DND-41 (cell line): ENCODE measurements around the gene C2orf69.

Source experiments
- ATAC-seq: fragments of 200-7000 bp; cut with Tn5 transposase; 3 replicates; pipeline ENCODE4 v1.9.1; 2021; ENCODE audit warnings: low read depth; ENCODE audit not compliant: insufficient read depth
- DNase-seq: peaks from one replicate; pipeline ENCODE4 v3.0.0-alpha.2; 2020
- H2AFZ ChIP-seq: 2 replicates; pipeline ENCODE4 v1.6.0; 2012; ENCODE audit warnings: low read depth, low read length
- H3K27ac ChIP-seq: 2 replicates; pipeline ENCODE4 v1.5.1; 2012; ENCODE audit warnings: low read length, inconsistent platforms
- H3K27me3 ChIP-seq: fragments of 200-600 bp; sonication (generic); 2 replicates; pipeline ENCODE4 v1.6.0; 2012; ENCODE audit warnings: low read length, mild to moderate bottlenecking, inconsistent platforms; ENCODE audit not compliant: insufficient read depth, poor library complexity
- H3K36me3 ChIP-seq: 2 replicates; pipeline ENCODE4 v1.5.1; 2012; ENCODE audit warnings: low read length, inconsistent platforms; ENCODE audit not compliant: insufficient read depth
- H3K4me1 ChIP-seq: 2 replicates; pipeline ENCODE4 v1.5.1; 2012; ENCODE audit warnings: mild to moderate bottlenecking, low read length; ENCODE audit not compliant: insufficient read depth
- H3K4me2 ChIP-seq: 2 replicates; pipeline ENCODE4 v1.6.0; 2012; ENCODE audit warnings: mild to moderate bottlenecking, moderate library complexity, low read length, inconsistent platforms; ENCODE audit not compliant: insufficient read depth
- H3K4me3 ChIP-seq, 2 experiments: fragments of 200-600 bp in 1 of 2; shearing (Covaris generic) in 1 of 2; 2 replicates each; pipeline ENCODE4 v1.5.1; 2012 to 2016; ENCODE audit warnings: inconsistent platforms in 2 of 2, low read length in 2 of 2, mild to moderate bottlenecking in 2 of 2, low read depth in 1 of 2, moderate library complexity in 1 of 2
- H3K79me2 ChIP-seq: 2 replicates; pipeline ENCODE4 v1.6.0; 2012; ENCODE audit warnings: low read length, inconsistent platforms; ENCODE audit not compliant: insufficient read depth
- H3K9ac ChIP-seq: 2 replicates; pipeline ENCODE4 v1.6.0; 2012; ENCODE audit warnings: low read depth, mild to moderate bottlenecking, inconsistent platforms, low read length, moderate library complexity
- H3K9me3 ChIP-seq: 2 replicates; pipeline ENCODE4 v1.5.1; 2012; ENCODE audit warnings: low read length, moderate library complexity, mild to moderate bottlenecking, inconsistent platforms; ENCODE audit not compliant: insufficient read depth, severe bottlenecking
- H4K20me1 ChIP-seq: 2 replicates; pipeline ENCODE4 v1.6.0; 2012; ENCODE audit warnings: low read length; ENCODE audit not compliant: insufficient read depth
- EZH2 ChIP-seq: IDR thresholded peaks from 3 replicates; pipeline ENCODE4 v1.6.1; 2012; ENCODE audit warnings: borderline replicate concordance, low read depth, mild to moderate bottlenecking, moderate library complexity, low read length, inconsistent platforms; ENCODE audit not compliant: severe bottlenecking
- TF ChIP-seq, protein P1 (sequence below): IDR thresholded peaks from 2 replicates; pipeline ENCODE4 v1.5.1; 2012; ENCODE audit warnings: borderline replicate concordance, low read length, moderate library complexity, mild to moderate bottlenecking; ENCODE audit not compliant: poor library complexity, severe bottlenecking; ENCODE audit errors: extremely low read depth

Gene C2orf69

DNA sequence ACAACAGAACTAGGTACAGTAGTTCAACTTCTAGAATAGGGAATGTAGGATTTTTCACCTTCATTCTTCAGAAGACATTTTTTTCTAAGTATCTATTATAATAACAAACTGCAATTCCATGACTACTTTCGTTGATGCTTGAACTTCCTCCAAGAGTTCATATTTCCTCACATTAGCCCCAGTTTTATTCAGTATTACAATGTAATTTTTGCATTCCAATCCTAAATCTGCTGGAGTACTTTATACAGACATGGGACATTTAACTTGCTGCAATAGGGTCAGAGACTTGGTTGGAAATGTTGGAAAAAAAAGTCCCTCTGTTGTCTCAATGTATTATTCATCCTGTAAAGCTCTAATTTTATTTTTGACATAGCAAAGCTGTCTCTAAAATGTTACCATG is 40.5 kb upstream of the C2orf69 start:
- no peak overlapping the region for H3K4me2 ChIP-seq
- TF ChIP-seq, protein P1, sequence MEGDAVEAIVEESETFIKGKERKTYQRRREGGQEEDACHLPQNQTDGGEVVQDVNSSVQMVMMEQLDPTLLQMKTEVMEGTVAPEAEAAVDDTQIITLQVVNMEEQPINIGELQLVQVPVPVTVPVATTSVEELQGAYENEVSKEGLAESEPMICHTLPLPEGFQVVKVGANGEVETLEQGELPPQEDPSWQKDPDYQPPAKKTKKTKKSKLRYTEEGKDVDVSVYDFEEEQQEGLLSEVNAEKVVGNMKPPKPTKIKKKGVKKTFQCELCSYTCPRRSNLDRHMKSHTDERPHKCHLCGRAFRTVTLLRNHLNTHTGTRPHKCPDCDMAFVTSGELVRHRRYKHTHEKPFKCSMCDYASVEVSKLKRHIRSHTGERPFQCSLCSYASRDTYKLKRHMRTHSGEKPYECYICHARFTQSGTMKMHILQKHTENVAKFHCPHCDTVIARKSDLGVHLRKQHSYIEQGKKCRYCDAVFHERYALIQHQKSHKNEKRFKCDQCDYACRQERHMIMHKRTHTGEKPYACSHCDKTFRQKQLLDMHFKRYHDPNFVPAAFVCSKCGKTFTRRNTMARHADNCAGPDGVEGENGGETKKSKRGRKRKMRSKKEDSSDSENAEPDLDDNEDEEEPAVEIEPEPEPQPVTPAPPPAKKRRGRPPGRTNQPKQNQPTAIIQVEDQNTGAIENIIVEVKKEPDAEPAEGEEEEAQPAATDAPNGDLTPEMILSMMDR: no peak
- TF ChIP-seq EZH2: no peak
- ATAC-seq: no peak
- no peaks in the 10 kb centered on the region for H3K36me3 ChIP-seq
- H3K27me3 ChIP-seq: no peaks in the 10 kb centered on the region
- no peak for DNase-seq
- no peak overlapping the region for H3K9ac ChIP-seq
- no peaks in the 10 kb centered on the region for H4K20me1 ChIP-seq
- H3K79me2 ChIP-seq: no peaks in the 10 kb centered on the region
- H3K27ac ChIP-seq: no peak overlapping the region
- no peaks in the 10 kb centered on the region for H3K4me1 ChIP-seq
- peaks cover 9% of the 10 kb centered on the region for H3K9me3 ChIP-seq
- no peak overlapping the region for H3K4me3 ChIP-seq
- no peak overlapping the region for H2AFZ ChIP-seq

DNA sequence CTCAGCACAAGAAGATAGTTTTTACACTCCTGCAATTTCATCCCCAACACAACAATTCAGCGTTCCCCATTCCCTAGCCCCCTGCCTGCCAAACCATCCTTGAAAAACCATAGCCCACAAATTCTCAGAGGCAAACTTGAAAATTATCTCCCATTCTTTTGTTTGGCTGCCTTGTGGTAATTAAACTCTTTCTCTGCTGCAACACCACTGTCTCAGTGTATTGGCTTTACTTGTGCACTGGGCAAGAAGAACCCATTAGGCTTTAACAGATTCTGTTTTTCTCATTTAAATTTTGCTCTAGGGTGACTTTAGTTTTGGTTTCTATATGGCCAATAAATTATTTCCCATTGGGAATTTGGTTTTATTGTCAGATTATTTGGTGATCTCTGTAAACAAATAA is 36.9 kb upstream of the C2orf69 start:
- no peak overlapping the region for H3K4me3 ChIP-seq
- no peaks in the 10 kb centered on the region for H4K20me1 ChIP-seq
- H3K9ac ChIP-seq: no peak overlapping the region
- no peaks in the 10 kb centered on the region for H3K79me2 ChIP-seq
- ATAC-seq: no peak
- no peak overlapping the region for H2AFZ ChIP-seq
- no peaks in the 10 kb centered on the region for H3K27me3 ChIP-seq
- TF ChIP-seq, protein P1: no peak
- no peak for TF ChIP-seq EZH2
- no peaks in the 10 kb centered on the region for H3K36me3 ChIP-seq
- DNase-seq: no peak
- no peaks in the 10 kb centered on the region for H3K4me1 ChIP-seq
- H3K9me3 ChIP-seq: peaks cover 9% of the 10 kb centered on the region
- H3K27ac ChIP-seq: no peak overlapping the region
- H3K4me2 ChIP-seq: no peak overlapping the region

DNA sequence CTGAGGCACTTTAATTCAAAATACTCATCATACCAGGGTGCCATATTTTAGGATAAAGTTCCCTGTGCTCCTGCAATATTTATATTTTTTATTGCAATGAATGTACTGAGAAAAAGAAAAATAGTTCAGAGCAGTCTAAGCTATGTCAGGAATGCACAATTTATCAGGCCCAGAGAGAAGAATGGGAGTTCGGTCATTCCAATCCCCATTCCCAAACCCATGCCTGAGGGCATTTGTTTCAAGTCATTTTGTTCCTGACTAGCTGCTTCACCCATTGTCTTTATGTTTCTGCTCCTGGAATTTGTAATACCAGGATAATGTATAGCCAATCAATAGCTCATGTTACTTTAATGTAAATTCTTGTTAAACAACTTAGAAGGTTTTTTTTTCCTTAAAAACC is 35.7 kb upstream of the C2orf69 start:
- Histone ChIP-seq H3K79me2 (no peaks in the 10 kb centered on the region), H3K27me3 (no peaks in the 10 kb centered on the region), H2AFZ (no peak overlapping the region), H3K4me1 (no peaks in the 10 kb centered on the region), H3K9me3 (peaks cover 9% of the 10 kb centered on the region), H4K20me1 (no peaks in the 10 kb centered on the region), H3K36me3 (no peaks in the 10 kb centered on the region), H3K4me3 (no peak overlapping the region), H3K4me2 (no peak overlapping the region), H3K9ac (no peak overlapping the region), H3K27ac (no peak overlapping the region)
- ATAC-seq: no peak
- TF ChIP-seq EZH2: no peak
- TF ChIP-seq, protein P1: no peak
- DNase-seq: no peak

DNA sequence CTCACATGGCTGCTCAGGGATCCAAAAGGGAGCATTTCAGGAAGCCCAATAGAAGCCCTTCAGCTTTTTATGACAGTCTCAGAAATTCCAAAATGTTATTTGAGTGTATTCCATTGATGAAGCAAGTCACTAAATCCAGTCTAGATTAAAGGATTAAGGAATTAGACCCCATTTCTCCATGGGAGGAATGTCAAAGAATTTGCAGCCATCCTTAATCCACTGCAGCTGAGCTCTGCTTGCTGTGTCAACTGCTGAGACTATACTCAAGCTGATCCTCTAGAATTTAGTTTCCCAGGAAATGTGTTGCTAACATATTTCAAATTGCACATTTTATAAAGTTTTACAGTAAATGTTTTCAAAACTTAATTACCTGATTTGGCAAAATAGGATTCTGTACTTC is 28.4 kb upstream of the C2orf69 start:
- ATAC-seq: no peak
- Histone ChIP-seq H3K79me2 (no peaks in the 10 kb centered on the region), H3K9ac (no peak overlapping the region), H3K36me3 (no peaks in the 10 kb centered on the region), H3K27me3 (no peaks in the 10 kb centered on the region), H2AFZ (no peak overlapping the region), H3K4me3 (no peak overlapping the region), H3K4me2 (no peak overlapping the region), H3K9me3 (no peaks in the 10 kb centered on the region), H3K27ac (no peak overlapping the region), H4K20me1 (no peaks in the 10 kb centered on the region), H3K4me1 (no peaks in the 10 kb centered on the region)
- TF ChIP-seq, protein P1: no peak
- no peak for TF ChIP-seq EZH2
- DNase-seq: no peak
